ENCODE results near the gene ARID1A. TPM values are rescaled to one million over a fixed set of nuclear protein-coding genes. Genes with fewer than 3 reads are reported as not detected.

The ARID1A gene
- total and polyA plus RNA-seq, 2 of the 4 experiments (the other 2 are of a cell fraction): 14.0 to 40.7 TPM

GRCh38 chr1:26783646-26784022, 87.8 kb downstream of the ARID1A start:
- H2BK15ac ChIP-seq (ENCODE audit: low read depth, low read length): no peak overlapping the region
- H3K27me3 ChIP-seq (ENCODE audit: control insufficient read depth, insufficient read depth, low read length): no peaks in the 10 kb centered on the region
- H3K9me1 ChIP-seq (ENCODE audit: insufficient read depth, low read length): peaks cover 32% of the 10 kb centered on the region
- no peak overlapping the region for H2BK120ac ChIP-seq (ENCODE audit: low read depth, low read length)
- peak overlapping the region; percentile 60 for H3K23ac ChIP-seq (ENCODE audit: low read depth, low read length)
- no peak overlapping the region for H3K18ac ChIP-seq (ENCODE audit: low read depth, low read length)
- H3K4me2 ChIP-seq (ENCODE audit: low read depth, low read length): no peak overlapping the region
- 0 out of 2 replicates have a peak overlapping the region, but pooled peaks have one; percentile 2 for H3K27ac ChIP-seq (ENCODE audit: insufficient read depth, low read length)
- H3K4me1 ChIP-seq (ENCODE audit: control insufficient read depth, insufficient read depth, low read length): peaks cover 34% of the 10 kb centered on the region
- H4K8ac ChIP-seq (ENCODE audit: low read depth in 2 of 2, low read length in 2 of 2): no peak overlapping the region
- H2BK20ac ChIP-seq (ENCODE audit: low read depth, low read length): no peak overlapping the region
- BruUV-seq (replicated peaks): no TSS peak
- TF ChIP-seq RFX5 (IDR thresholded peaks at IDR 0.05; ENCODE audit: low read depth, low read length) (no peak), CHD1 (IDR thresholded peaks at IDR 0.05; ENCODE audit: low read depth, low read length) (no peak), MAZ (IDR thresholded peaks at IDR 0.05; ENCODE audit: borderline replicate concordance, low read depth, low read length) (no peak), RCOR1 (IDR thresholded peaks at IDR 0.05; ENCODE audit: insufficient replicate concordance, low read length) (no peak), MXI1 (IDR thresholded peaks at IDR 0.05; ENCODE audit: borderline replicate concordance, low read depth, low read length) (no peak), NFE2L2 (IDR thresholded peaks at IDR 0.05; ENCODE audit: low read depth, low read length) (no peak), BHLHE40 (IDR thresholded peaks at IDR 0.05; ENCODE audit: low read depth, low read length) (no peak), USF2 (IDR thresholded peaks at IDR 0.05; ENCODE audit: low read depth, low read length) (no peak)
- DNase-seq (no peak), ATAC-seq (ENCODE audit: low read depth) (no peak)
- H3K79me1 ChIP-seq (ENCODE audit: low read depth in 1 of 2, low read length in 2 of 2): peaks cover 54 to 76% of the 10 kb centered on the region in 2 experiments
- in situ Hi-C loops (cut with MboI; ENCODE audit: low sequenced_read_pairs): no loop called here
- CTCF ChIA-PET: interaction anchor here (0.9 kb wide), 1 partner anchor 189 kb away, joined by 3 read pairs; no protein-coding TSS in a partner anchor
- 83% methylated on average over 1 of the region's 5 CpGs; no CpG with 5 or more reads in 1 of the 2 experiments for WGBS, 2 experiments (ENCODE audit: extremely low coverage in 2 of 2, insufficient read length in 1 of 2)
- H2AFZ ChIP-seq (replicated peaks; ENCODE audit: low read length, poor library complexity): no peak overlapping the region
- peaks cover 18% of the 10 kb centered on the region for H4K20me1 ChIP-seq (ENCODE audit: insufficient read depth, low read length)
- intact Hi-C loops (cut with micrococcal nuclease): no loop called here
- peaks cover 26% of the 10 kb centered on the region for H3K36me3 ChIP-seq (ENCODE audit: control insufficient read depth, insufficient read depth, low read length)
- dilution Hi-C loops (cut with HindIII; ENCODE audit: low sequenced_read_pairs, unreplicated experiment): loop anchor here (25.0 kb wide), 1 partner anchor 196 kb away; no protein-coding TSS in a partner anchor
- 0 out of 2 replicates have a peak overlapping the region, but pooled peaks have one; percentile 12 for H3K4ac ChIP-seq (ENCODE audit: low read depth, low read length)
- H2BK5ac ChIP-seq (ENCODE audit: low read depth, low read length, poor library complexity, severe bottlenecking): peak overlapping the region; percentile 23
- H3K4me3 ChIP-seq (ENCODE audit: insufficient read depth, low read depth, low read length): no peak overlapping the region
- no peak overlapping the region for H2AK9ac ChIP-seq (replicated peaks; ENCODE audit: low read depth, low read length, poor library complexity)
- POLR2A ChIA-PET (ENCODE audit: unreplicated experiment): interaction anchor here (0.9 kb wide), 1 partner anchor 81 kb away, joined by 3 read pairs; no protein-coding TSS in a partner anchor
- no peak overlapping the region for H4K91ac ChIP-seq (ENCODE audit: insufficient read depth, low read depth, low read length)
- H2AK5ac ChIP-seq (ENCODE audit: low read depth, low read length): no peak overlapping the region
- no peak overlapping the region for H3K14ac ChIP-seq (replicated peaks; ENCODE audit: low read depth, low read length)
- no peak overlapping the region for H3K9ac ChIP-seq (ENCODE audit: low read depth, low read length)
- no peaks in the 10 kb centered on the region for H3K9me3 ChIP-seq (ENCODE audit: control insufficient read depth, insufficient read depth, low read length)
- H3K56ac ChIP-seq (ENCODE audit: extremely low read depth, insufficient read depth, low read length): no peak overlapping the region; the same call in 1 of the 2 replicates
- no peak overlapping the region for H4K5ac ChIP-seq (ENCODE audit: low read depth, low read length)
